Osteoblast (primary cell): ENCODE data around the gene SLC9A3. TPM values are rescaled to one million over a fixed set of nuclear protein-coding genes. Genes with fewer than 3 reads are reported as not detected.

Experiments
- DNase-seq: peaks from one replicate; pipeline ENCODE4 v3.0.0; 2011; ENCODE audit warnings: low spot score, mixed read lengths; ENCODE audit not compliant: insufficient read length; ENCODE audit errors: missing footprints
- H2AFZ ChIP-seq: 2 replicates; pipeline ENCODE4 v1.6.0; 2011; ENCODE audit warnings: mild to moderate bottlenecking, low read length
- H3K27ac ChIP-seq: 2 replicates; pipeline ENCODE4 v1.5.1; 2011; ENCODE audit warnings: mild to moderate bottlenecking, low read depth, low read length, moderate library complexity
- H3K27me3 ChIP-seq: 2 replicates; pipeline ENCODE4 v1.6.0; 2012; ENCODE audit warnings: mild to moderate bottlenecking, control low read depth, inconsistent platforms, low read length, moderate library complexity; ENCODE audit not compliant: insufficient read depth
- H3K36me3 ChIP-seq: 2 replicates; pipeline ENCODE4 v1.5.1; 2011; ENCODE audit warnings: mild to moderate bottlenecking, low read length, control low read depth, moderate library complexity; ENCODE audit not compliant: insufficient read depth
- H3K4me1 ChIP-seq: 2 replicates; pipeline ENCODE4 v1.5.1; 2011; ENCODE audit warnings: mild to moderate bottlenecking, low read length, control low read depth, moderate library complexity; ENCODE audit not compliant: insufficient read depth
- H3K4me2 ChIP-seq: 2 replicates; pipeline ENCODE4 v1.6.0; 2011; ENCODE audit warnings: mild to moderate bottlenecking, low read length; ENCODE audit not compliant: insufficient read depth
- H3K4me3 ChIP-seq: fragments of 200-600 bp; sonication (generic); 3 replicates; pipeline ENCODE4 v1.5.1; 2012; ENCODE audit warnings: mild to moderate bottlenecking, low read length, inconsistent platforms; ENCODE audit not compliant: insufficient read depth
- H3K79me2 ChIP-seq: 2 replicates; pipeline ENCODE4 v1.6.0; 2012; ENCODE audit warnings: mild to moderate bottlenecking, low read length, control low read depth, inconsistent platforms; ENCODE audit not compliant: insufficient read depth
- H3K9me3 ChIP-seq: 2 replicates; pipeline ENCODE4 v1.5.1; 2011; ENCODE audit warnings: low read depth, low read length, control low read depth
- H4K20me1 ChIP-seq: 2 replicates; pipeline ENCODE4 v1.6.0; 2012; ENCODE audit warnings: mild to moderate bottlenecking, low read length, control low read depth; ENCODE audit not compliant: insufficient read depth
- CTCF ChIP-seq: IDR thresholded peaks from 2 replicates; pipeline ENCODE4 v1.5.1; 2011; ENCODE audit warnings: mild to moderate bottlenecking, low read depth, low read length, moderate library complexity; ENCODE audit errors: extremely low read depth
- total RNA-seq: library from RNA; depleted of rRNA; stranded (reverse); fragments of >200 nt; gene quantifications from 2 replicates; pipeline ENCODE4 v1.2.3, GENCODE V29; 2012

SLC9A3 gene
- total RNA-seq, 1 donor, result 1.4 TPM

DNA sequence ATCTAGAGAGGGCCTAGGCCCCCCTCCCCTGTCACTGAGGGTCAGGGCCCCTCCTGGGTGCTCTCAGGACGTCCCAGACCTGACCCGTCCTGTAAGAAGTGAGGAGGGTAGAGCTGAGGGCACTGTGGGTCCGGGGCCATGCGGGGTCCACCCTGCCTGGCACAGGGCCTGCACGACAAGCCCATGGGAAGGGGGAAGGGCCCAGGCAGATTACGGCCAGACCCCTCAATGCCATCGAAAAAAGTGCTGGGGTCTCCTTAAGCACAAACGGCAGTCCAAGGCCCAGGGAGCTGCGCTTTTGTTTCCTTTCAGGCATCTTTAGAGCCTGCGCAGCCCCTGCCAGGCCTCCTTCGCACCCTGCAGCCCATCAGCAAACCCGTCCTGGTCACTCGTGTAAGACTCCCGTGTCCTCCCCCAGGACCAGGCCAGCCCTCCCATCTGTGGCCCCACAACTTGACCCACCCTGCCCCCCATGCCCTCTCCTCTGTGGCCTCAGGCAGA is 85.7 kb downstream of the SLC9A3 start:
- peak; percentile 58 for DNase-seq
- no peak overlapping the region for H2AFZ ChIP-seq
- H3K27me3 ChIP-seq, result no peaks in the 10 kb centered on the region
- H3K9me3 ChIP-seq, result no peaks in the 10 kb centered on the region
- peaks cover 2% of the 10 kb centered on the region for H4K20me1 ChIP-seq
- H3K36me3 ChIP-seq, result peaks cover 22% of the 10 kb centered on the region
- no peak overlapping the region for H3K4me3 ChIP-seq
- H3K4me2 ChIP-seq, result no peak overlapping the region
- H3K4me1 ChIP-seq, result peaks cover 10% of the 10 kb centered on the region
- peaks cover 16% of the 10 kb centered on the region for H3K79me2 ChIP-seq
- no peak overlapping the region for H3K27ac ChIP-seq
- no peak for TF ChIP-seq CTCF

DNA sequence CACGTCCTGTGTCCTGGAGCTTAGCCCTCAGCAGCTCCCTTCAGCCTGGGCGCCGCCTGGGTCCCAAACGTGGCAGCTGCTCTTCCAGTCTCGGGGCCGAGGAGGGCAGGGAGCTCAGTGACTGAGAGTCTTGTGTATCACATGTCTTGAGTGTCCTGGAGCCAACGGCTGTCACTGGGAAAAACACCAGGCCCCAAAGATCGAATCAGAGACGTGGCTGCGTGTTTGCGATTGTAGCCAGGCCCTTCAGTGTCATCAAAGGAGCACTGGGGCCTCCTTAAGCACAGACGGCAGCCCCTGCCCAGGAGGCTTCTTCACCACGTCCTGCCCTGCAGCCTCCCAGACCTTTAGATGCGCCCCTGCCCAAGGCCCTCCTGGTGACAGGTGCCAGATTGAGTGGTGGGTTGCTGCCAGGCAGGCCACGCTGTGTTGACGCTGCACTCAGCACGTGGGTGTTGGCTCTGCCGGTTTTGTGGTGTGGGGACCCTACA is 86.9 kb downstream of the SLC9A3 start:
- Histone ChIP-seq H3K79me2 (peaks cover 5% of the 10 kb centered on the region), H4K20me1 (no peaks in the 10 kb centered on the region), H3K27ac (no peak overlapping the region), H3K4me2 (no peak overlapping the region), H2AFZ (no peak overlapping the region), H3K4me1 (peaks cover 6% of the 10 kb centered on the region), H3K4me3 (no peak overlapping the region), H3K9me3 (no peaks in the 10 kb centered on the region), H3K27me3 (no peaks in the 10 kb centered on the region), H3K36me3 (peaks cover 33% of the 10 kb centered on the region)
- no peak for TF ChIP-seq CTCF
- peak; percentile 80 for DNase-seq

DNA sequence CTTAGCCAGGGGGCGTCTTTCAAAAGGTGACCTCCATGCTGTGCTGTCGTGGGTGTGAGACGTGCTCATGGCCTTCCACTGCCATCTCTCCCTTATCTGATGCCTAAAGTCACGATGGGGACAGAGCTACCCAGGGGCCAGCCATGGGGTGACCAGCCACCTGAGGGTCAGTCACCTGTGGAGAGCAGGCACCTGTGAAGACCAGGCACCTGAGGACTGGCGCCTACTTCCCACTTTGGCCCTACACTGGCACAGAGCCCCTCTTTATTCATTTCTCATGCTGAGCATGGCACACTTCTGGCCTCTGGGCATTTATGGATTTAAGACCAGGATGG is 87.6 kb downstream of the SLC9A3 start:
- H3K9me3 ChIP-seq, result no peaks in the 10 kb centered on the region
- no peak overlapping the region for H3K27ac ChIP-seq
- no peaks in the 10 kb centered on the region for H3K79me2 ChIP-seq
- no peak overlapping the region for H3K4me2 ChIP-seq
- TF ChIP-seq CTCF, result peak; percentile 0
- no peaks in the 10 kb centered on the region for H4K20me1 ChIP-seq
- H3K36me3 ChIP-seq, result peaks cover 40% of the 10 kb centered on the region
- H3K27me3 ChIP-seq, result no peaks in the 10 kb centered on the region
- H2AFZ ChIP-seq, result no peak overlapping the region
- H3K4me3 ChIP-seq, result no peak overlapping the region
- no peak for DNase-seq
- no peaks in the 10 kb centered on the region for H3K4me1 ChIP-seq

GRCh38 chr5:435961-436640 is 88.1 kb downstream of the SLC9A3 start:
- Histone ChIP-seq H2AFZ (no peak overlapping the region), H3K9me3 (no peaks in the 10 kb centered on the region), H3K79me2 (no peaks in the 10 kb centered on the region), H3K36me3 (peaks cover 44% of the 10 kb centered on the region), H3K4me1 (no peaks in the 10 kb centered on the region), H3K4me2 (no peak overlapping the region), H4K20me1 (no peaks in the 10 kb centered on the region), H3K27me3 (no peaks in the 10 kb centered on the region), H3K27ac (no peak overlapping the region), H3K4me3 (no peak overlapping the region)
- TF ChIP-seq CTCF, result peak; percentile 52
- DNase-seq, result peak; percentile 95
